HepG2 (cell line): Measurements from ENCODE around the gene TUBB4B. TPM values are rescaled to one million over a fixed set of nuclear protein-coding genes. Genes with fewer than 3 reads are reported as not detected.
A peak's percentile ranks its signal among the peaks of the same experiment; 100 is the strongest.

ENCODE experiments used
- ARHGAP35 ChIP-seq: sonication (generic); formaldehyde crosslinking; IDR thresholded peaks from 2 replicates; pipeline ENCODE4 v1.9.0; 2022; ENCODE audit warnings: mild to moderate bottlenecking, inconsistent platforms, moderate library complexity, missing genetic modification reagents, borderline replicate concordance
- CSRNP1 ChIP-seq: sonication (generic); formaldehyde crosslinking; IDR thresholded peaks from 2 replicates; pipeline ENCODE4 v1.8.1; 2023; ENCODE audit warnings: mild to moderate bottlenecking, missing genetic modification reagents
- HOMEZ ChIP-seq: IDR thresholded peaks from 2 replicates; pipeline ENCODE4 v1.6.1; 2016; ENCODE audit warnings: low read depth
- MTERF4 ChIP-seq: sonication (generic); formaldehyde crosslinking; IDR thresholded peaks from 2 replicates; pipeline ENCODE4 v1.8.0; 2023; ENCODE audit warnings: mild to moderate bottlenecking, missing genetic modification reagents
- NFATC3 ChIP-seq: sonication (generic); formaldehyde crosslinking; IDR thresholded peaks from 2 replicates; pipeline ENCODE4 v1.5.1; 2020; ENCODE audit warnings: mild to moderate bottlenecking, missing genetic modification reagents
- PAX8 ChIP-seq: sonication (generic); formaldehyde crosslinking; IDR thresholded peaks from 2 replicates; pipeline ENCODE4 v1.8.0; 2022; ENCODE audit warnings: mild to moderate bottlenecking, missing genetic modification reagents, borderline replicate concordance
- PHF8 ChIP-seq: sonication (generic); formaldehyde crosslinking; IDR thresholded peaks from 2 replicates; pipeline ENCODE4 v1.5.0; 2020; ENCODE audit warnings: missing genetic modification reagents
- SIN3A ChIP-seq: IDR thresholded peaks from 2 replicates; pipeline ENCODE4 v1.6.1; 2011; ENCODE audit warnings: low read depth, mild to moderate bottlenecking, control low read depth, low read length, borderline replicate concordance
- SOX5 ChIP-seq: IDR thresholded peaks from 2 replicates; pipeline ENCODE4 v1.6.1; 2016; ENCODE audit warnings: borderline replicate concordance
- ZFP1 ChIP-seq: IDR thresholded peaks from 2 replicates; pipeline ENCODE4 v1.6.1; 2016
- ZFYVE20 ChIP-seq: sonication (generic); formaldehyde crosslinking; IDR thresholded peaks from 2 replicates; pipeline ENCODE4 v1.8.0; 2023; ENCODE audit warnings: low read depth, mild to moderate bottlenecking, moderate library complexity, missing genetic modification reagents, borderline replicate concordance
- ZIK1 ChIP-seq: sonication (generic); formaldehyde crosslinking; IDR thresholded peaks from 2 replicates; pipeline ENCODE4 v1.5.0; 2020; ENCODE audit warnings: mild to moderate bottlenecking, low read depth, missing genetic modification reagents, borderline replicate concordance
- ZNF235 ChIP-seq: sonication (generic); formaldehyde crosslinking; IDR thresholded peaks from 2 replicates; pipeline ENCODE4 v1.8.1; 2023; ENCODE audit warnings: mild to moderate bottlenecking, missing genetic modification reagents, borderline replicate concordance
- ZNF607 ChIP-seq: sonication (generic); formaldehyde crosslinking; IDR thresholded peaks from 2 replicates; pipeline ENCODE4 v1.5.1; 2020; ENCODE audit warnings: missing genetic modification reagents, mild to moderate bottlenecking, borderline replicate concordance
- ZNF782 ChIP-seq: sonication (generic); formaldehyde crosslinking; IDR thresholded peaks from 2 replicates; pipeline ENCODE4 v1.4.0; 2020; ENCODE audit warnings: missing genetic modification reagents, mild to moderate bottlenecking, borderline replicate concordance
- ZNF816 ChIP-seq: sonication (generic); formaldehyde crosslinking; IDR thresholded peaks from 2 replicates; pipeline ENCODE4 v1.8.0; 2022; ENCODE audit warnings: missing genetic modification reagents, mild to moderate bottlenecking, borderline replicate concordance
- ZSCAN22 ChIP-seq: sonication (generic); formaldehyde crosslinking; IDR thresholded peaks from 2 replicates; pipeline ENCODE4 v1.4.0; 2020; ENCODE audit warnings: mild to moderate bottlenecking, missing genetic modification reagents
- polyA plus RNA-seq, 8 experiments: library from polyadenylated mRNA; depleted of rRNA in 3 of 8; stranded (reverse) in 7 of 8; unstranded in 1 of 8; fragments of >200 nt; fragmentation: Illumina TruSeq in 4 of 8; extraction: Trizol in 4 of 8; gene quantifications; 2 replicates each; pipeline versions ENCODE4 v1.2.1 to v1.2.3, GENCODE V29; 2011 to 2016; ENCODE audit warnings: low read depth in 4 of 8, missing spikeins in 1 of 8, mixed read lengths in 1 of 8; ENCODE audit not compliant: insufficient read depth in 1 of 8
- total RNA-seq, 5 experiments: library from RNA; depleted of rRNA; stranded (reverse); fragments of >200 nt; fragmentation: Illumina TruSeq; extraction: Trizol; gene quantifications; 2 replicates each; pipeline ENCODE4 v1.2.3, GENCODE V29; 2016; ENCODE audit warnings: low read depth in 1 of 5
- TF ChIP-seq, protein P1 (sequence below): sonication (generic); formaldehyde crosslinking; IDR thresholded peaks from 2 replicates; pipeline ENCODE4 v1.4.0; 2020; ENCODE audit warnings: mild to moderate bottlenecking, missing genetic modification reagents
- TF ChIP-seq, protein P2 (sequence below): sonication (generic); formaldehyde crosslinking; IDR thresholded peaks from 2 replicates; pipeline ENCODE4 v1.8.0; 2022; ENCODE audit warnings: mild to moderate bottlenecking, missing genetic modification reagents; ENCODE audit not compliant: insufficient replicate concordance

The TUBB4B gene
- total and polyA plus RNA-seq, 2 of the 13 experiments (the other 11 are each of a cell fraction or from before 2014, with no cell fraction given) = 182 to 412 TPM

DNA sequence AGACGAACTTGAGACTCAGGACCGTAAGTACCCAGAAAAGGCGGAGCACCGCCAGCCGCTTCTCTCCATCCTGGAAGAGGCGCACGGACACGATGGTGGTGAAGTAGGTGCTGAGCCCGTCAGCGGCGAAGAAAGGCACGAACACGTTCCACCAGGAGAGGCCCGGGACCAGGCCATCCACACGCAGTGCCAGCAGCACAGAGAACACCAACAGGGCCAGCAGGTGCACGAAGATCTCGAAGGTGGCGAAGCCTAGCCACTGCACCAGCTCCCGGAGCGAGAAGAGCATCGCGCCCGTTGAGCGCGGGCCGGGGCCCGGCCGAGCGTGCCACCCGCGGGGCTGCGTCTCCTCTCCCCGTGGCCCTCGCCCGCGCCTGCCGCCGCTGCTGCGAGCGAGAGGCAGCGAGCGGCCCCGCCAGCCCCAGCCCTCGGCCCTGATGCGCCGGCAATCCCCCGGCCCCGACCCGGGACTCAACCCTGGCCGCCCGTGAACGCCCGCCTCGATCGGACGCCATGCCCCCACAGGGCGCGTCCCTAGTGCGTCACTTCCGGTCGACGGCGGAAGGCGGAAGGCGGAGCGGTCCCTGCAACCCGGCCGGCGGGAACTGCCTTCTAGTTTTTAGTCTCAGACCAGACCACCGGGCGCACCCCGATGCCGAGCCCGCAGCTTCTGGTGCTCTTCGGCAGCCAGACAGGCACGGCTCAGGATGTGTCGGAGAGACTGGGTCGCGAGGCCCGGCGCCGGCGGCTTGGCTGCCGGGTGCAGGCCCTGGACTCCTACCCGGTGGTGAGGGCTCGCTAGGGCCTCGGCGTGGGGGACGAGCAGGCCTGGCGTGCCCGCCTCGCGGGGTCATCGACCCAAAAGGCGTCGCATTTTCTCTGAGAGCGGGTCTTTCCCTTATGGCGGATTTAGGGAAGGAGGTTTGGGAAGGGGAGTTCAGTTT, 35.7 kb upstream of the TUBB4B start, which contains the start of the genes NDOR1 and TMEM203 (continued):
- TF ChIP-seq CSRNP1 (CRISPR knock-in tag) (0 out of 2 replicates have a peak, but pooled peaks have one; percentile 25), PHF8 (CRISPR knock-in tag) (peak; percentile 96), SIN3A (peak; percentile 83; the same call in 1 of the 2 replicates), ZNF816 (CRISPR knock-in tag) (no peak; the same call in 1 of the 2 replicates), ZNF235 (CRISPR knock-in tag) (peak; percentile 70; the same call in 1 of the 2 replicates), MTERF4 (CRISPR knock-in tag) (no peak), ZFP1 (no peak), HOMEZ (no peak), ZFYVE20 (0 out of 2 replicates have a peak, but pooled peaks have one; percentile 72), ARHGAP35 (CRISPR knock-in tag) (no peak), SOX5 (CRISPR knock-in tag) (0 out of 2 replicates have a peak, but pooled peaks have one; percentile 19), ZIK1 (CRISPR knock-in tag) (no peak), PAX8 (peak; percentile 31; the same call in 1 of the 2 replicates), ZSCAN22 (CRISPR knock-in tag) (no peak), ZNF607 (CRISPR knock-in tag) (peak; percentile 74; the same call in 1 of the 2 replicates), ZNF782 (no peak), NFATC3 (CRISPR knock-in tag) (no peak)
- TF ChIP-seq, protein P1, sequence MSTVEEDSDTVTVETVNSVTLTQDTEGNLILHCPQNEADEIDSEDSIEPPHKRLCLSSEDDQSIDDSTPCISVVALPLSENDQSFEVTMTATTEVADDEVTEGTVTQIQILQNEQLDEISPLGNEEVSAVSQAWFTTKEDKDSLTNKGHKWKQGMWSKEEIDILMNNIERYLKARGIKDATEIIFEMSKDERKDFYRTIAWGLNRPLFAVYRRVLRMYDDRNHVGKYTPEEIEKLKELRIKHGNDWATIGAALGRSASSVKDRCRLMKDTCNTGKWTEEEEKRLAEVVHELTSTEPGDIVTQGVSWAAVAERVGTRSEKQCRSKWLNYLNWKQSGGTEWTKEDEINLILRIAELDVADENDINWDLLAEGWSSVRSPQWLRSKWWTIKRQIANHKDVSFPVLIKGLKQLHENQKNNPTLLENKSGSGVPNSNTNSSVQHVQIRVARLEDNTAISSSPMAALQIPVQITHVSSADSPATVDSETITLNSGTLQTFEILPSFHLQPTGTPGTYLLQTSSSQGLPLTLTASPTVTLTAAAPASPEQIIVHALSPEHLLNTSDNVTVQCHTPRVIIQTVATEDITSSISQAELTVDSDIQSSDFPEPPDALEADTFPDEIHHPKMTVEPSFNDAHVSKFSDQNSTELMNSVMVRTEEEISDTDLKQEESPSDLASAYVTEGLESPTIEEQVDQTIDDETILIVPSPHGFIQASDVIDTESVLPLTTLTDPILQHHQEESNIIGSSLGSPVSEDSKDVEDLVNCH (CRISPR knock-in tag) = no peak
- TF ChIP-seq, protein P2, sequence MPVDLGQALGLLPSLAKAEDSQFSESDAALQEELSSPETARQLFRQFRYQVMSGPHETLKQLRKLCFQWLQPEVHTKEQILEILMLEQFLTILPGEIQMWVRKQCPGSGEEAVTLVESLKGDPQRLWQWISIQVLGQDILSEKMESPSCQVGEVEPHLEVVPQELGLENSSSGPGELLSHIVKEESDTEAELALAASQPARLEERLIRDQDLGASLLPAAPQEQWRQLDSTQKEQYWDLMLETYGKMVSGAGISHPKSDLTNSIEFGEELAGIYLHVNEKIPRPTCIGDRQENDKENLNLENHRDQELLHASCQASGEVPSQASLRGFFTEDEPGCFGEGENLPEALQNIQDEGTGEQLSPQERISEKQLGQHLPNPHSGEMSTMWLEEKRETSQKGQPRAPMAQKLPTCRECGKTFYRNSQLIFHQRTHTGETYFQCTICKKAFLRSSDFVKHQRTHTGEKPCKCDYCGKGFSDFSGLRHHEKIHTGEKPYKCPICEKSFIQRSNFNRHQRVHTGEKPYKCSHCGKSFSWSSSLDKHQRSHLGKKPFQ (CRISPR knock-in tag) = no peak
